OCI-LY7 (cell line): ENCODE results near the gene OR5A1. TPM values are rescaled to one million over a fixed set of nuclear protein-coding genes. Genes with fewer than 3 reads are reported as not detected.

Source experiments
- Bru-seq: library from RNA; stranded (reverse); fragments of 400-500 nt; gene quantifications from one replicate; lab custom pipeline; 2021; lab: Mats Ljungman, UMichigan
- BruChase-seq, 2 experiments: library from RNA; stranded (reverse); fragments of 400-500 nt; gene quantifications; one replicate each; lab custom pipeline; 2021; lab: Mats Ljungman, UMichigan
- BruUV-seq: library from RNA; stranded (reverse); fragments of 400-500 nt; replicated peaks from 2 replicates; lab custom pipeline; 2021; lab: Mats Ljungman, UMichigan
- CTCF ChIA-PET: fragments of 300-600 bp; sonication (Branson Sonifier 250); formaldehyde crosslinking; loops from one replicate; lab custom pipeline; 2022; ENCODE audit warnings: antibody characterized with exemption; ENCODE audit not compliant: unreplicated experiment; lab: Charles Lee
- POLR2A ChIA-PET: fragments of 300-600 bp; sonication (Branson Sonifier 250); formaldehyde crosslinking; loops from one replicate; lab custom pipeline; 2022; ENCODE audit warnings: antibody characterized with exemption; lab: Charles Lee
- DNase-seq: peaks from one replicate; pipeline ENCODE4 v3.0.0-alpha.2; 2015; ENCODE audit warnings: low spot score
- H2AFZ ChIP-seq: fragments of 200-600 bp; sonication (generic), shearing (Covaris generic); 2 replicates; pipeline ENCODE4 v1.6.1; 2014; ENCODE audit warnings: mild to moderate bottlenecking, antibody characterized with exemption, low read length, moderate library complexity
- H3K27ac ChIP-seq: fragments of 200-600 bp; sonication (generic); 2 replicates; pipeline ENCODE4 v1.5.1; 2014; ENCODE audit warnings: mixed run types, low read depth, mild to moderate bottlenecking, moderate library complexity, low read length, inconsistent platforms; ENCODE audit not compliant: poor library complexity, severe bottlenecking
- H3K36me3 ChIP-seq: fragments of 200-600 bp; sonication (generic); 2 replicates; pipeline ENCODE4 v1.6.1; 2014; ENCODE audit warnings: mild to moderate bottlenecking, antibody characterized with exemption, low read length, moderate library complexity, mixed read lengths; ENCODE audit not compliant: insufficient read depth
- H3K4me1 ChIP-seq: fragments of 200-600 bp; sonication (generic); 2 replicates; pipeline ENCODE4 v1.5.1; 2014; ENCODE audit warnings: mild to moderate bottlenecking, low read length; ENCODE audit not compliant: insufficient read depth, poor library complexity, severe bottlenecking
- H3K4me2 ChIP-seq: fragments of 200-600 bp; sonication (generic); 2 replicates; pipeline ENCODE4 v1.6.1; 2014; ENCODE audit warnings: mild to moderate bottlenecking, low read length
- H3K4me3 ChIP-seq: fragments of 200-600 bp; sonication (generic); 2 replicates; pipeline ENCODE4 v1.5.1; 2014; ENCODE audit warnings: mild to moderate bottlenecking, low read depth, low read length; ENCODE audit not compliant: poor library complexity, severe bottlenecking
- H3K79me2 ChIP-seq: fragments of 200-600 bp; sonication (generic); 2 replicates; pipeline ENCODE4 v1.6.1; 2016; ENCODE audit warnings: low read depth, mild to moderate bottlenecking, low read length, moderate library complexity, mixed read lengths; ENCODE audit not compliant: insufficient read depth
- H3K9me2 ChIP-seq: fragments of 200-600 bp; sonication (generic); 2 replicates; pipeline ENCODE4 v1.6.1; 2016; ENCODE audit warnings: mild to moderate bottlenecking, low read length, mixed read lengths; ENCODE audit not compliant: insufficient read depth
- H3K9me3 ChIP-seq: fragments of 200-600 bp; sonication (generic); 2 replicates; pipeline ENCODE4 v1.6.1; 2014; ENCODE audit warnings: mild to moderate bottlenecking, mixed run types, low read length, mixed read lengths
- H4K20me1 ChIP-seq: fragments of 200-600 bp; sonication (generic); 2 replicates; pipeline ENCODE4 v1.6.1; 2014; ENCODE audit warnings: mild to moderate bottlenecking, antibody characterized with exemption, low read length, moderate library complexity, mixed read lengths; ENCODE audit not compliant: insufficient read depth
- EZH2phosphoT487 ChIP-seq: fragments of 200-600 bp; sonication (generic); IDR thresholded peaks from 2 replicates; pipeline ENCODE4 v1.6.1; 2018; ENCODE audit warnings: low read depth, borderline replicate concordance, mild to moderate bottlenecking, mixed run types, antibody characterized with exemption, low read length, moderate library complexity, mixed read lengths
- intact Hi-C: fragments of 100-400 bp; cut with micrococcal nuclease; formaldehyde crosslinking; loops from one replicate; pipeline ENCODE4 v1.10.0; 2022; ENCODE audit not compliant: unreplicated experiment
- long read RNA-seq: library from polyadenylated mRNA; stranded (forward); transcript quantifications from one replicate; pipeline ENCODE4 v2.0.0, GENCODE V29; 2022
- total RNA-seq, 2 experiments: library from RNA; depleted of rRNA in 1 of 2; stranded (reverse); fragments of >200 nt in 1 of 2; shearing (Covaris generic) in 1 of 2; gene quantifications; 2 replicates each; pipeline ENCODE4 v1.2.3, GENCODE V29; 2014 to 2022
- TF ChIP-seq, protein P1 (sequence below): fragments of 200-600 bp; sonication (generic); conservative IDR thresholded peaks from 2 replicates; pipeline ENCODE4 v1.5.1; 2014; ENCODE audit warnings: mild to moderate bottlenecking, antibody characterized with exemption, low read length, moderate library complexity, mixed read lengths

OR5A1 gene
- total RNA-seq (2014; rRNA removed; shearing (Covaris generic)) (not detected in 2 replicates), total RNA-seq (2022) (not detected in 2 replicates), Bru-seq, nascent RNA (not detected), BruChase-seq, experiment 1, labeled RNA remaining after a 6-hour chase (not detected), BruChase-seq, experiment 2, labeled RNA remaining after a 2-hour chase (not detected)
- long read RNA-seq: 0 reads

DNA sequence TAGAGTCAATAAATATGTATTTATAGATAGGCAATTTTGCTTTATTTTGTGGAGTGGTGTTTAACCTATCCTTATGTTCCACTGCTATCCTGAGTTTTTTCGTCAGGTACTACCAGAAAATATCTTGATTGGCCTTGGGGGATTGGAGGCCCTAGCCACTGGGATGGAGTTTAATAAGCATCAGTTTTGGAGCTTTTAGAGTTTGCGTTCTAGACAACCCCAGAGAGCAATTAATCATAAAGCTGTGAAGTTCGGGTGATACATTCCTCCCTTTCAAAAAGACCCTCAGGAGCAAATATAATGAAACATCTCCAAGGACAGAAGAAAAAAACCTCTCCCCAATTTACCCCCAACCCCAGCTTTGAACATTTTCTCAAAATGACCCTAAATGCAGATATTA, at the start of gene OR5A1:
OR5A1 (plus strand) TSS at position 301 of the 400 bp plus-strand sequence. CDS start 6,700 bp downstream, outside the sequence.
- no peak within 1 kb of the TSS for H2AFZ ChIP-seq
- H3K9me3 ChIP-seq: no peaks in the 10 kb centered on the region
- H3K36me3 ChIP-seq: no peaks in the 10 kb centered on the region
- no peak for DNase-seq
- POLR2A ChIA-PET: interaction anchor here (0.7 kb wide), 1 partner anchor 171 kb away, joined by 3 read pairs; no protein-coding TSS in a partner anchor
- no peak within 1 kb of the TSS for H3K4me3 ChIP-seq
- CTCF ChIA-PET: interaction anchor here (1.2 kb wide), 1 partner anchor 265 kb away, joined by 3 read pairs; the partner anchor contains the start of gene DTX4
- no peak within 1 kb of the TSS for H3K4me2 ChIP-seq
- no peaks in the 10 kb centered on the region for H4K20me1 ChIP-seq
- no peaks in the 10 kb centered on the region for H3K4me1 ChIP-seq
- intact Hi-C loops: loop anchor here (10.0 kb wide), 1 partner anchor 249 kb away; no protein-coding TSS in a partner anchor
- no peaks in the 10 kb centered on the region for H3K79me2 ChIP-seq
- H3K9me2 ChIP-seq: no peaks in the 10 kb centered on the region
- no TSS peak for BruUV-seq
- TF ChIP-seq, protein P1, sequence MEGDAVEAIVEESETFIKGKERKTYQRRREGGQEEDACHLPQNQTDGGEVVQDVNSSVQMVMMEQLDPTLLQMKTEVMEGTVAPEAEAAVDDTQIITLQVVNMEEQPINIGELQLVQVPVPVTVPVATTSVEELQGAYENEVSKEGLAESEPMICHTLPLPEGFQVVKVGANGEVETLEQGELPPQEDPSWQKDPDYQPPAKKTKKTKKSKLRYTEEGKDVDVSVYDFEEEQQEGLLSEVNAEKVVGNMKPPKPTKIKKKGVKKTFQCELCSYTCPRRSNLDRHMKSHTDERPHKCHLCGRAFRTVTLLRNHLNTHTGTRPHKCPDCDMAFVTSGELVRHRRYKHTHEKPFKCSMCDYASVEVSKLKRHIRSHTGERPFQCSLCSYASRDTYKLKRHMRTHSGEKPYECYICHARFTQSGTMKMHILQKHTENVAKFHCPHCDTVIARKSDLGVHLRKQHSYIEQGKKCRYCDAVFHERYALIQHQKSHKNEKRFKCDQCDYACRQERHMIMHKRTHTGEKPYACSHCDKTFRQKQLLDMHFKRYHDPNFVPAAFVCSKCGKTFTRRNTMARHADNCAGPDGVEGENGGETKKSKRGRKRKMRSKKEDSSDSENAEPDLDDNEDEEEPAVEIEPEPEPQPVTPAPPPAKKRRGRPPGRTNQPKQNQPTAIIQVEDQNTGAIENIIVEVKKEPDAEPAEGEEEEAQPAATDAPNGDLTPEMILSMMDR: no peak
- TF ChIP-seq EZH2phosphoT487: no peak
- no peak within 1 kb of the TSS for H3K27ac ChIP-seq

DNA sequence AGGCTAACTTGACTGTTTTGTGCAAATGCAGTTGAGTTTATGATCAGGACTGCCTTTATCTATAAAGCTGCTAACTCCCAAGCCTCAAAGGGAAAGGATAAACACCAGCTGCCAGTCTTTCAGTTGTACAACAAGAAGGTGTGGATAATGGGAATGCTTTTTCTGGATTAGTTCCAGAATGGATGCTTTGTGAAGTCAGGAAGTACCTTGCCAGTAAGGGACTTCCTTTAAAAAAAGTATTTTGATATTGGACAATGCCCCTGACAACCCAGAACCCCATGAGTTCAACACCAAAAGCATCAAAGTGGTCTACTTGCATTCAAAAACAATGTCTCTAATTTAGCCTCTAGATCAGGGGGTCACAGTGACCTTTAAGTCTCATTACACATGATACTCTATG, 42.1 kb upstream of the OR5A1 start:
- Histone ChIP-seq H2AFZ (no peak overlapping the region), H3K4me2 (no peak overlapping the region), H3K27ac (no peak overlapping the region), H3K9me2 (no peaks in the 10 kb centered on the region), H3K4me3 (no peak overlapping the region), H3K79me2 (no peaks in the 10 kb centered on the region), H3K36me3 (no peaks in the 10 kb centered on the region), H4K20me1 (no peaks in the 10 kb centered on the region), H3K9me3 (no peaks in the 10 kb centered on the region), H3K4me1 (no peaks in the 10 kb centered on the region)
- no TSS peak for BruUV-seq
- CTCF ChIA-PET: no interaction called here
- intact Hi-C loops: no loop called here
- DNase-seq: no peak
- TF ChIP-seq, protein P1: no peak
- TF ChIP-seq EZH2phosphoT487: no peak
- POLR2A ChIA-PET: interaction anchor here (0.6 to 1.4 kb wide), 3 partner anchors 32 to 127 kb away, joined by 3 to 4 read pairs (median 3); no protein-coding TSS in a partner anchor
